ENCODE measurements around the gene TP53I11.

TP53I11 gene

GRCh38 chr11:44978274-44978960 lies 27.7 kb upstream of the TP53I11 start:
- peak; percentile 54 for DNase-seq (ENCODE audit: low spot score)

GRCh38 chr11:44977493-44977984 lies 26.9 kb upstream of the TP53I11 start:
- peak; percentile 85 for DNase-seq (ENCODE audit: low spot score)

GRCh38 chr11:44976576-44976975 lies 25.9 kb upstream of the TP53I11 start:
- no peak for DNase-seq (ENCODE audit: low spot score)

GRCh38 chr11:44974402-44975000 lies 23.8 kb upstream of the TP53I11 start:
- DNase-seq (ENCODE audit: low spot score), result no peak

- peak; percentile 46 for DNase-seq (ENCODE audit: low spot score)
Observed at GRCh38 chr11:44973632-44974401, 23.1 kb upstream of the TP53I11 start.

- DNase-seq (ENCODE audit: low spot score), result peak; percentile 82
Observed at GRCh38 chr11:44972746-44973435, 22.2 kb upstream of the TP53I11 start.

GRCh38 chr11:44971185-44971584 lies 20.5 kb upstream of the TP53I11 start:
- no peak for DNase-seq (ENCODE audit: low spot score)

- DNase-seq (ENCODE audit: low spot score), result no peak
Observed at GRCh38 chr11:44970293-44970692, 19.6 kb upstream of the TP53I11 start.

- no peak for DNase-seq (ENCODE audit: low spot score)
Observed at GRCh38 chr11:44969651-44970252, 19.1 kb upstream of the TP53I11 start.

GRCh38 chr11:44968510-44968909 lies 17.8 kb upstream of the TP53I11 start:
- DNase-seq (ENCODE audit: low spot score), result no peak

- no peak for DNase-seq (ENCODE audit: low spot score)
Observed at GRCh38 chr11:44967930-44968496, 17.3 kb upstream of the TP53I11 start.

- no peak for DNase-seq (ENCODE audit: low spot score)
Observed at GRCh38 chr11:44966694-44967093, 16.0 kb upstream of the TP53I11 start.

GRCh38 chr11:44964526-44965209 lies 14.0 kb upstream of the TP53I11 start:
- DNase-seq (ENCODE audit: low spot score), result no peak

- no peak for DNase-seq (ENCODE audit: low spot score)
Observed at GRCh38 chr11:44963948-44964347, 13.3 kb upstream of the TP53I11 start.

- DNase-seq (ENCODE audit: low spot score), result no peak
Observed at GRCh38 chr11:44963136-44963535, 12.5 kb upstream of the TP53I11 start.

- no peak for DNase-seq (ENCODE audit: low spot score)
Observed at GRCh38 chr11:44962464-44962863, 11.8 kb upstream of the TP53I11 start.

GRCh38 chr11:44960200-44960845 lies 9.6 kb upstream of the TP53I11 start:
- DNase-seq (ENCODE audit: low spot score), result no peak

GRCh38 chr11:44959064-44959463 lies 8.4 kb upstream of the TP53I11 start:
- no peak for DNase-seq (ENCODE audit: low spot score)

- DNase-seq (ENCODE audit: low spot score), result no peak
Observed at GRCh38 chr11:44957776-44958564, 7.3 kb upstream of the TP53I11 start.
